A673 (cell line): Measurements from ENCODE around the gene ACADSB.

ENCODE experiments used
- EZH2 ChIP-seq: fragments of 200-600 bp; sonication (generic); IDR thresholded peaks from 2 replicates; pipeline ENCODE4 v1.6.1; 2017; ENCODE audit warnings: borderline replicate concordance, low read depth, mild to moderate bottlenecking, mixed read lengths, antibody characterized with exemption, low read length; ENCODE audit not compliant: poor library complexity, severe bottlenecking
- TF ChIP-seq, protein P1 (sequence below): fragments of 300-800, 200-600 bp; sonication (generic); conservative IDR thresholded peaks from 2 replicates; pipeline ENCODE4 v1.5.1; 2017; ENCODE audit warnings: low read depth, mild to moderate bottlenecking, antibody characterized with exemption, low read length, moderate library complexity, mixed read lengths

GRCh38 chr10:123007558-123008354 is 1.1 kb upstream of the ACADSB start:
- TF ChIP-seq, protein P1, sequence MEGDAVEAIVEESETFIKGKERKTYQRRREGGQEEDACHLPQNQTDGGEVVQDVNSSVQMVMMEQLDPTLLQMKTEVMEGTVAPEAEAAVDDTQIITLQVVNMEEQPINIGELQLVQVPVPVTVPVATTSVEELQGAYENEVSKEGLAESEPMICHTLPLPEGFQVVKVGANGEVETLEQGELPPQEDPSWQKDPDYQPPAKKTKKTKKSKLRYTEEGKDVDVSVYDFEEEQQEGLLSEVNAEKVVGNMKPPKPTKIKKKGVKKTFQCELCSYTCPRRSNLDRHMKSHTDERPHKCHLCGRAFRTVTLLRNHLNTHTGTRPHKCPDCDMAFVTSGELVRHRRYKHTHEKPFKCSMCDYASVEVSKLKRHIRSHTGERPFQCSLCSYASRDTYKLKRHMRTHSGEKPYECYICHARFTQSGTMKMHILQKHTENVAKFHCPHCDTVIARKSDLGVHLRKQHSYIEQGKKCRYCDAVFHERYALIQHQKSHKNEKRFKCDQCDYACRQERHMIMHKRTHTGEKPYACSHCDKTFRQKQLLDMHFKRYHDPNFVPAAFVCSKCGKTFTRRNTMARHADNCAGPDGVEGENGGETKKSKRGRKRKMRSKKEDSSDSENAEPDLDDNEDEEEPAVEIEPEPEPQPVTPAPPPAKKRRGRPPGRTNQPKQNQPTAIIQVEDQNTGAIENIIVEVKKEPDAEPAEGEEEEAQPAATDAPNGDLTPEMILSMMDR: no peak
- no peak for TF ChIP-seq EZH2
